Caco-2 (cell line): ENCODE results near the gene PAPPA. TPM values are rescaled to one million over a fixed set of nuclear protein-coding genes. Genes with fewer than 3 reads are reported as not detected.

ENCODE experiments used
- BruUV-seq: library from RNA; stranded (reverse); fragments of 400-500 nt; replicated peaks from 2 replicates; lab custom pipeline; 2021; lab: Mats Ljungman, UMichigan
- CTCF ChIA-PET: fragments of 300-600 bp; sonication (Branson Sonifier 250); formaldehyde crosslinking; loops from one replicate; lab custom pipeline; 2022; ENCODE audit warnings: antibody characterized with exemption; lab: Charles Lee
- POLR2A ChIA-PET: fragments of 300-600 bp; sonication (Branson Sonifier 250); formaldehyde crosslinking; loops from one replicate; lab custom pipeline; 2022; ENCODE audit warnings: antibody characterized with exemption; lab: Charles Lee
- DNase-seq, 2 experiments: peaks; one replicate each; pipeline versions ENCODE4 v3.0.0 to v3.0.0-alpha.2; 2020 to 2022
- H3K27me3 ChIP-seq: replicated peaks from 2 replicates; pipeline ENCODE4 v1.6.0; 2011; ENCODE audit warnings: low read length; ENCODE audit not compliant: control insufficient read depth, insufficient read depth
- H3K36me3 ChIP-seq: 2 replicates; pipeline ENCODE4 v1.5.1; 2011; ENCODE audit warnings: low read length; ENCODE audit not compliant: control insufficient read depth, insufficient read depth
- H3K4me1 ChIP-seq: fragments of 250-450 bp; sonication (Bioruptor Pico); 2 replicates; pipeline ENCODE4 v1.5.1; 2020; ENCODE audit warnings: mild to moderate bottlenecking
- H3K4me3 ChIP-seq: 2 replicates; pipeline ENCODE4 v1.5.1; 2011; ENCODE audit warnings: low read depth, mild to moderate bottlenecking, control low read depth, low read length
- H3K9me3 ChIP-seq: fragments of 250-450 bp; sonication (Bioruptor Pico); 2 replicates; pipeline ENCODE4 v1.5.1; 2020; ENCODE audit warnings: mild to moderate bottlenecking, moderate library complexity
- H3K27ac Mint-ChIP-seq: one replicate; pipeline ENCODE4 v1.8.0; 2022; ENCODE audit warnings: mixed read lengths; ENCODE audit not compliant: unreplicated experiment
- H3K27me3 Mint-ChIP-seq: one replicate; pipeline ENCODE4 v1.8.0; 2022; ENCODE audit warnings: mixed read lengths; ENCODE audit not compliant: insufficient read depth, unreplicated experiment
- H3K36me3 Mint-ChIP-seq: one replicate; pipeline ENCODE4 v1.8.0; 2022; ENCODE audit warnings: mild to moderate bottlenecking, mixed read lengths; ENCODE audit not compliant: insufficient read depth, unreplicated experiment
- H3K4me1 Mint-ChIP-seq: one replicate; pipeline ENCODE4 v1.8.0; 2022; ENCODE audit warnings: low read depth, mixed read lengths; ENCODE audit not compliant: unreplicated experiment
- H3K4me3 Mint-ChIP-seq: one replicate; pipeline ENCODE4 v1.8.0; 2022; ENCODE audit warnings: mild to moderate bottlenecking, moderate library complexity, mixed read lengths; ENCODE audit not compliant: unreplicated experiment
- H3K9me3 Mint-ChIP-seq: one replicate; pipeline ENCODE4 v1.8.0; 2022; ENCODE audit warnings: mixed read lengths; ENCODE audit not compliant: unreplicated experiment
- intact Hi-C: fragments of 100-400 bp; cut with micrococcal nuclease; formaldehyde crosslinking; loops from one replicate; pipeline ENCODE4 v1.10.0; 2022; ENCODE audit not compliant: unreplicated experiment
- total RNA-seq: library from RNA; stranded (reverse); gene quantifications from 2 replicates; pipeline ENCODE4 v1.2.3, GENCODE V29; 2022
- TF ChIP-seq, protein P1 (sequence below), 2 experiments: fragments of 200-600 bp in 1 of 2; IDR thresholded peaks; 1 replicate in 1 of 2; 2 replicates in 1 of 2; pipeline versions ENCODE4 v1.5.1 to v1.8.0; 2011 to 2022; ENCODE audit warnings: antibody characterized with exemption in 1 of 2, control low read depth in 1 of 2, inconsistent platforms in 1 of 2, low read depth in 1 of 2, low read length in 1 of 2, mild to moderate bottlenecking in 1 of 2, moderate library complexity in 1 of 2; ENCODE audit not compliant: insufficient read depth in 1 of 2, severe bottlenecking in 1 of 2, unreplicated experiment in 1 of 2

PAPPA gene
- total RNA-seq, 1 experiment from 2014 or later, result not detected

GRCh38 chr9:116141864-116142561 is 11.6 kb upstream of the PAPPA start:
- DNase-seq, result no peak
- ChIA-PET CTCF (no interaction called here), POLR2A (no interaction called here)
- H3K36me3 ChIP-seq, result no peaks in the 10 kb centered on the region
- Mint-ChIP-seq H3K4me3 (no peak overlapping the region), H3K9me3 (no peaks in the 10 kb centered on the region), H3K4me1 (no peaks in the 10 kb centered on the region), H3K27ac (no peak overlapping the region), H3K27me3 (peaks cover 25% of the 10 kb centered on the region), H3K36me3 (no peaks in the 10 kb centered on the region)
- TF ChIP-seq, protein P1, sequence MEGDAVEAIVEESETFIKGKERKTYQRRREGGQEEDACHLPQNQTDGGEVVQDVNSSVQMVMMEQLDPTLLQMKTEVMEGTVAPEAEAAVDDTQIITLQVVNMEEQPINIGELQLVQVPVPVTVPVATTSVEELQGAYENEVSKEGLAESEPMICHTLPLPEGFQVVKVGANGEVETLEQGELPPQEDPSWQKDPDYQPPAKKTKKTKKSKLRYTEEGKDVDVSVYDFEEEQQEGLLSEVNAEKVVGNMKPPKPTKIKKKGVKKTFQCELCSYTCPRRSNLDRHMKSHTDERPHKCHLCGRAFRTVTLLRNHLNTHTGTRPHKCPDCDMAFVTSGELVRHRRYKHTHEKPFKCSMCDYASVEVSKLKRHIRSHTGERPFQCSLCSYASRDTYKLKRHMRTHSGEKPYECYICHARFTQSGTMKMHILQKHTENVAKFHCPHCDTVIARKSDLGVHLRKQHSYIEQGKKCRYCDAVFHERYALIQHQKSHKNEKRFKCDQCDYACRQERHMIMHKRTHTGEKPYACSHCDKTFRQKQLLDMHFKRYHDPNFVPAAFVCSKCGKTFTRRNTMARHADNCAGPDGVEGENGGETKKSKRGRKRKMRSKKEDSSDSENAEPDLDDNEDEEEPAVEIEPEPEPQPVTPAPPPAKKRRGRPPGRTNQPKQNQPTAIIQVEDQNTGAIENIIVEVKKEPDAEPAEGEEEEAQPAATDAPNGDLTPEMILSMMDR (IDR thresholded peaks at IDR 0.05; ENCODE audit: insufficient read depth in 1 of 2, low read depth in 1 of 2, low read length in 1 of 2, severe bottlenecking in 1 of 2, unreplicated experiment in 1 of 2), result no peak
- intact Hi-C loops, result no loop called here
- H3K4me1 ChIP-seq, result no peaks in the 10 kb centered on the region
- H3K27me3 ChIP-seq, result no peaks in the 10 kb centered on the region
- no TSS peak for BruUV-seq
- H3K9me3 ChIP-seq, result no peaks in the 10 kb centered on the region
- no peak overlapping the region for H3K4me3 ChIP-seq

DNA sequence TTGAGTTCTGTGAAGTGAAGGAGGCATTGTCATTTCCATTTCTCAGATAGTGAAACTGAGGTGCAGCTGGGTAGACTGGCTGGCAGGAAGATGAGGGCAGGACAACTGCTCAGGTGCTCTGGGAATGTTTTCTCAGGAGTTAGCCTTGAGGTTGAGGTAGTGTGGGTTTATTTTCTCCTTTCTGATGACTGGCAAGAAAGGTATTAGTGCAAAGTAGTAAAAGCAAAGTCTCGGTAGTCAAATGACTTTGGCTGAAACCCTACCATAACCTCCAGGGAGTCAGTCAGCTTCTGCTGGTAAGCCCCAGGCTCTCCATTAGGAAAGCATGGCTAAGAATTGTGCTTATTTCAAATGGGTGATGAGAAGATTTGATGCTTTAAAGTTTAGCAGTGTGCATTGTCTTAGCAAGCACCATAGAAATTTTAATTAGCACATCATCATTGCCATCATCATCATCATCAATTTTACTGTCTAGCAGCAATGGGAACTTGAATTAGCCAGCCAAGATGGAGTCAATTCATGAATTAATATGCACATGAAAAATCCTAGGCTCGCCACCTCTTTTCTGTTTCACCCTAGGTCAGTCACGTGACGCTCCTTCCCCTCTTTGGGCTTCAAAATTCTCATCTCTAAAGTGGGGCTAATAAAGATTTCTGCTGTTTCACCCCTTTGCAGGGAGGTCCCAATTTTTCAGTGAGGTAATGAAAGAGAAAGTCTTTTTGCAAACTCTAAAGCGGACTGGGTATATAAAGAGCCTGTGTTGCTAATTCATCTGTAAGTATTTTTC is 10.7 kb upstream of the PAPPA start:
- no peaks in the 10 kb centered on the region for H3K4me1 Mint-ChIP-seq
- Histone ChIP-seq H3K27me3 (no peaks in the 10 kb centered on the region), H3K4me1 (no peaks in the 10 kb centered on the region), H3K4me3 (no peak overlapping the region), H3K36me3 (no peaks in the 10 kb centered on the region), H3K9me3 (no peaks in the 10 kb centered on the region)
- H3K36me3 Mint-ChIP-seq, result no peaks in the 10 kb centered on the region
- peaks cover 16% of the 10 kb centered on the region for H3K27me3 Mint-ChIP-seq
- POLR2A ChIA-PET, result no interaction called here
- TF ChIP-seq, protein P1 (IDR thresholded peaks at IDR 0.05; ENCODE audit: insufficient read depth in 1 of 2, low read depth in 1 of 2, low read length in 1 of 2, severe bottlenecking in 1 of 2, unreplicated experiment in 1 of 2), result no peak
- no peak overlapping the region for H3K4me3 Mint-ChIP-seq
- no peak for DNase-seq
- no peak overlapping the region for H3K27ac Mint-ChIP-seq
- CTCF ChIA-PET, result no interaction called here
- no peaks in the 10 kb centered on the region for H3K9me3 Mint-ChIP-seq
- intact Hi-C loops, result no loop called here
- BruUV-seq, result no TSS peak

- Mint-ChIP-seq H3K9me3 (no peaks in the 10 kb centered on the region), H3K4me3 (no peak overlapping the region), H3K27ac (no peak overlapping the region), H3K36me3 (no peaks in the 10 kb centered on the region), H3K27me3 (peaks cover 18% of the 10 kb centered on the region), H3K4me1 (no peaks in the 10 kb centered on the region)
- intact Hi-C loops, result no loop called here
- ChIA-PET POLR2A (no interaction called here), CTCF (no interaction called here)
- no peak for DNase-seq
- BruUV-seq, result no TSS peak
- Histone ChIP-seq H3K9me3 (no peaks in the 10 kb centered on the region), H3K27me3 (no peaks in the 10 kb centered on the region), H3K4me3 (no peak overlapping the region), H3K36me3 (no peaks in the 10 kb centered on the region), H3K4me1 (no peaks in the 10 kb centered on the region)
- TF ChIP-seq, protein P1 (IDR thresholded peaks at IDR 0.05; ENCODE audit: insufficient read depth in 1 of 2, low read depth in 1 of 2, low read length in 1 of 2, severe bottlenecking in 1 of 2, unreplicated experiment in 1 of 2), result no peak
Measured at GRCh38 chr9:116144038-116144437, 9.6 kb upstream of the PAPPA start.
